ENCODE results near the gene PCSK2. TPM values are rescaled to one million over a fixed set of nuclear protein-coding genes. Genes with fewer than 3 reads are reported as not detected.

The PCSK2 gene
- total RNA-seq, 1 experiment from 2014 or later: not detected

GRCh38 chr20:17513939-17514338 lies 287.1 kb downstream of the PCSK2 start:
- H3K27ac ChIP-seq: no peak overlapping the region
- no peaks in the 10 kb centered on the region for H3K27me3 ChIP-seq (replicated peaks)
- no peak overlapping the region for H3K4me3 ChIP-seq
- H3K36me3 ChIP-seq: no peaks in the 10 kb centered on the region
- H3K9me3 ChIP-seq (replicated peaks): no peaks in the 10 kb centered on the region
- no peak for DNase-seq (ENCODE audit: low read depth in 1 of 2, low spot score in 2 of 2)
- no peaks in the 10 kb centered on the region for H3K4me1 ChIP-seq (replicated peaks)

GRCh38 chr20:17515053-17515452 lies 288.2 kb downstream of the PCSK2 start:
- Histone ChIP-seq H3K4me1 (replicated peaks) (no peaks in the 10 kb centered on the region), H3K27ac (no peak overlapping the region), H3K27me3 (replicated peaks) (no peaks in the 10 kb centered on the region), H3K4me3 (no peak overlapping the region), H3K36me3 (no peaks in the 10 kb centered on the region), H3K9me3 (replicated peaks) (no peaks in the 10 kb centered on the region)
- no peak for DNase-seq (ENCODE audit: low read depth in 1 of 2, low spot score in 2 of 2)

GRCh38 chr20:17518339-17519052 lies 291.7 kb downstream of the PCSK2 start:
- no peaks in the 10 kb centered on the region for H3K4me1 ChIP-seq (replicated peaks)

GRCh38 chr20:17519606-17520285 lies 292.9 kb downstream of the PCSK2 start:
- Histone ChIP-seq H3K9me3 (replicated peaks) (no peaks in the 10 kb centered on the region), H3K4me3 (no peak overlapping the region), H3K4me1 (replicated peaks) (no peaks in the 10 kb centered on the region), H3K36me3 (no peaks in the 10 kb centered on the region), H3K27ac (no peak overlapping the region), H3K27me3 (replicated peaks) (no peaks in the 10 kb centered on the region)
- no peak for DNase-seq (ENCODE audit: low read depth in 1 of 2, low spot score in 2 of 2)

More at GRCh38 chr20:17518339-17519052, 291.7 kb downstream of the PCSK2 start:
- H3K36me3 ChIP-seq: no peaks in the 10 kb centered on the region
- no peak for DNase-seq (ENCODE audit: low read depth in 1 of 2, low spot score in 2 of 2)
- H3K4me3 ChIP-seq: no peak overlapping the region
- H3K9me3 ChIP-seq (replicated peaks): no peaks in the 10 kb centered on the region
- no peak overlapping the region for H3K27ac ChIP-seq
- H3K27me3 ChIP-seq (replicated peaks): no peaks in the 10 kb centered on the region

- H3K4me1 ChIP-seq (replicated peaks): no peaks in the 10 kb centered on the region
- no peaks in the 10 kb centered on the region for H3K36me3 ChIP-seq
- DNase-seq (ENCODE audit: low read depth in 1 of 2, low spot score in 2 of 2): no peak
- no peaks in the 10 kb centered on the region for H3K27me3 ChIP-seq (replicated peaks)
- no peak overlapping the region for H3K27ac ChIP-seq
- H3K4me3 ChIP-seq: no peak overlapping the region
- no peaks in the 10 kb centered on the region for H3K9me3 ChIP-seq (replicated peaks)
Measured at GRCh38 chr20:17520583-17520982, 293.7 kb downstream of the PCSK2 start.

GRCh38 chr20:17522528-17522927 lies 295.7 kb downstream of the PCSK2 start:
- H3K27ac ChIP-seq: no peak overlapping the region

GRCh38 chr20:17523326-17523725 lies 296.5 kb downstream of the PCSK2 start:
- no peaks in the 10 kb centered on the region for H3K9me3 ChIP-seq (replicated peaks)
- no peaks in the 10 kb centered on the region for H3K27me3 ChIP-seq (replicated peaks)
- H3K36me3 ChIP-seq: no peaks in the 10 kb centered on the region
- H3K4me1 ChIP-seq (replicated peaks): no peaks in the 10 kb centered on the region
- no peak overlapping the region for H3K4me3 ChIP-seq
- DNase-seq (ENCODE audit: low read depth in 1 of 2, low spot score in 2 of 2): no peak
- H3K27ac ChIP-seq: no peak overlapping the region

More at GRCh38 chr20:17522528-17522927, 295.7 kb downstream of the PCSK2 start:
- Histone ChIP-seq H3K27me3 (replicated peaks) (no peaks in the 10 kb centered on the region), H3K36me3 (no peaks in the 10 kb centered on the region), H3K4me3 (no peak overlapping the region), H3K4me1 (replicated peaks) (no peaks in the 10 kb centered on the region), H3K9me3 (replicated peaks) (no peaks in the 10 kb centered on the region)
- DNase-seq (ENCODE audit: low read depth in 1 of 2, low spot score in 2 of 2): no peak

GRCh38 chr20:17524560-17524959 lies 297.7 kb downstream of the PCSK2 start:
- H3K36me3 ChIP-seq: no peaks in the 10 kb centered on the region
- H3K27me3 ChIP-seq (replicated peaks): no peaks in the 10 kb centered on the region
- H3K9me3 ChIP-seq (replicated peaks): no peaks in the 10 kb centered on the region
- H3K4me1 ChIP-seq (replicated peaks): no peaks in the 10 kb centered on the region
- H3K4me3 ChIP-seq: no peak overlapping the region
- no peak overlapping the region for H3K27ac ChIP-seq
- DNase-seq (ENCODE audit: low read depth in 1 of 2, low spot score in 2 of 2): no peak

- Histone ChIP-seq H3K4me3 (no peak overlapping the region), H3K27ac (no peak overlapping the region), H3K36me3 (no peaks in the 10 kb centered on the region), H3K27me3 (replicated peaks) (no peaks in the 10 kb centered on the region), H3K9me3 (replicated peaks) (no peaks in the 10 kb centered on the region), H3K4me1 (replicated peaks) (no peaks in the 10 kb centered on the region)
- DNase-seq (ENCODE audit: low read depth in 1 of 2, low spot score in 2 of 2): no peak
Measured at GRCh38 chr20:17525132-17525531, 298.3 kb downstream of the PCSK2 start.

- H3K36me3 ChIP-seq: no peaks in the 10 kb centered on the region
- H3K4me3 ChIP-seq: no peak overlapping the region
- DNase-seq (ENCODE audit: low read depth in 1 of 2, low spot score in 2 of 2): no peak
Measured at GRCh38 chr20:17525650-17526049, 298.8 kb downstream of the PCSK2 start.

GRCh38 chr20:17529586-17529985 lies 302.7 kb downstream of the PCSK2 start:
- no peaks in the 10 kb centered on the region for H3K36me3 ChIP-seq
- no peak for DNase-seq (ENCODE audit: low read depth in 1 of 2, low spot score in 2 of 2)
- H3K27ac ChIP-seq: no peak overlapping the region
- H3K4me3 ChIP-seq: no peak overlapping the region
- no peaks in the 10 kb centered on the region for H3K27me3 ChIP-seq (replicated peaks)
- H3K9me3 ChIP-seq (replicated peaks): no peaks in the 10 kb centered on the region; the same call in 1 of the 2 replicates
- H3K4me1 ChIP-seq (replicated peaks): peaks cover 20% of the 10 kb centered on the region

More at GRCh38 chr20:17525650-17526049, 298.8 kb downstream of the PCSK2 start:
- no peaks in the 10 kb centered on the region for H3K9me3 ChIP-seq (replicated peaks)
- no peak overlapping the region for H3K27ac ChIP-seq
- H3K4me1 ChIP-seq (replicated peaks): peaks cover 3% of the 10 kb centered on the region
- H3K27me3 ChIP-seq (replicated peaks): no peaks in the 10 kb centered on the region

GRCh38 chr20:17530153-17530552 lies 303.3 kb downstream of the PCSK2 start:
- H3K27ac ChIP-seq: no peak overlapping the region
- H3K9me3 ChIP-seq (replicated peaks): no peaks in the 10 kb centered on the region; the same call in 1 of the 2 replicates
- H3K36me3 ChIP-seq: no peaks in the 10 kb centered on the region
- no peak for DNase-seq (ENCODE audit: low read depth in 1 of 2, low spot score in 2 of 2)
- peaks cover 20% of the 10 kb centered on the region for H3K4me1 ChIP-seq (replicated peaks)
- H3K27me3 ChIP-seq (replicated peaks): no peaks in the 10 kb centered on the region
- no peak overlapping the region for H3K4me3 ChIP-seq

- H3K4me1 ChIP-seq (replicated peaks): peaks cover 20% of the 10 kb centered on the region
- H3K9me3 ChIP-seq (replicated peaks): no peaks in the 10 kb centered on the region; the same call in 1 of the 2 replicates
- no peaks in the 10 kb centered on the region for H3K27me3 ChIP-seq (replicated peaks)
- H3K4me3 ChIP-seq: peak within 1 kb of the TSS; percentile 68
- no peaks in the 10 kb centered on the region for H3K36me3 ChIP-seq
- peak; percentile 74 to 79 for DNase-seq (ENCODE audit: low read depth in 1 of 2, low spot score in 2 of 2)
- peak within 1 kb of the TSS; percentile 66 for H3K27ac ChIP-seq
Measured at GRCh38 chr20:17530716-17531664, 304.1 kb downstream of the PCSK2 start, which contains the start of gene BFSP1. TSS of gene BFSP1 (minus strand) at chr20:17531379. CDS start at chr20:17531329, 50 bp downstream.

All from SJSA1 (cell line).